Smooth muscle cell (in vitro differentiated cells): ENCODE measurements around the gene BDP1. TPM values are rescaled to one million over a fixed set of nuclear protein-coding genes. Genes with fewer than 3 reads are reported as not detected.

Experiments used
- DNase-seq: peaks from one replicate; lab custom pipeline; 2025; ENCODE audit not compliant: unreplicated experiment; lab: John Stamatoyannopoulos, UW
- H2AFZ ChIP-seq: fragments of 200-600 bp; sonication (generic); 2 replicates; pipeline ENCODE4 v1.6.0; 2016; ENCODE audit warnings: antibody characterized with exemption, low read depth, mild to moderate bottlenecking
- H3F3A ChIP-seq: fragments of 200-600 bp; sonication (generic); 2 replicates; pipeline ENCODE4 v1.6.0; 2017; ENCODE audit warnings: antibody characterized with exemption, low read depth
- H3K27ac ChIP-seq: fragments of 200-600 bp; sonication (generic); 2 replicates; pipeline ENCODE4 v1.5.1; 2016; ENCODE audit warnings: low read depth, mild to moderate bottlenecking
- H3K27me3 ChIP-seq: fragments of 200-600 bp; sonication (generic); 2 replicates; pipeline ENCODE4 v1.6.1; 2016; ENCODE audit warnings: low read depth, mild to moderate bottlenecking
- H3K36me3 ChIP-seq: fragments of 200-600 bp; sonication (generic); 2 replicates; pipeline ENCODE4 v1.5.1; 2016; ENCODE audit warnings: low read depth
- H3K4me1 ChIP-seq: fragments of 200-600 bp; sonication (generic); 2 replicates; pipeline ENCODE4 v1.5.1; 2016; ENCODE audit warnings: low read depth
- H3K4me2 ChIP-seq: fragments of 200-600 bp; sonication (generic); 2 replicates; pipeline ENCODE4 v1.6.0; 2016; ENCODE audit warnings: mild to moderate bottlenecking
- H3K4me3 ChIP-seq: fragments of 200-600 bp; sonication (generic); 2 replicates; pipeline ENCODE4 v1.5.1; 2016; ENCODE audit warnings: mild to moderate bottlenecking
- H3K79me2 ChIP-seq: fragments of 200-600 bp; sonication (generic); 2 replicates; pipeline ENCODE4 v1.6.0; 2016; ENCODE audit warnings: low read depth, mild to moderate bottlenecking
- H3K9ac ChIP-seq: fragments of 200-600 bp; sonication (generic); 2 replicates; pipeline ENCODE4 v1.6.0; 2016; ENCODE audit warnings: low read depth
- H3K9me3 ChIP-seq: fragments of 200-600 bp; sonication (generic); replicated peaks from 2 replicates; pipeline ENCODE4 v1.5.1; 2016; ENCODE audit warnings: low read depth
- H4K20me1 ChIP-seq: fragments of 200-600 bp; sonication (generic); 2 replicates; pipeline ENCODE4 v1.6.0; 2016; ENCODE audit warnings: low read depth
- CTCF ChIP-seq: fragments of 200-600 bp; sonication (generic); IDR thresholded peaks from 2 replicates; pipeline ENCODE4 v1.5.1; 2017; ENCODE audit warnings: borderline replicate concordance, mild to moderate bottlenecking, antibody characterized with exemption; ENCODE audit not compliant: insufficient read depth, poor library complexity, severe bottlenecking
- whole genome bisulfite sequencing: methylation state at CpG from one replicate; pipeline ENCODE4 v1.1.7; 2016; ENCODE audit warnings: low lambda C conversion rate; 5-methylcytosine and 5-hydroxymethylcytosine counted together
- polyA plus RNA-seq: library from polyadenylated mRNA; unstranded; fragments of >200 nt; fragmentation: Nextera tagmentation; extraction: Ambion mirVana; gene quantifications from 2 replicates; pipeline ENCODE4 v1.2.1, GENCODE V29; 2016
- total RNA-seq: library from RNA; depleted of rRNA; stranded (reverse); fragments of >200 nt; gene quantifications from 2 replicates; pipeline ENCODE4 v1.2.3, GENCODE V29; 2014

BDP1 gene
- total and polyA plus RNA-seq, 2 experiments from 2014 or later: 13.5 to 32.8 TPM

DNA sequence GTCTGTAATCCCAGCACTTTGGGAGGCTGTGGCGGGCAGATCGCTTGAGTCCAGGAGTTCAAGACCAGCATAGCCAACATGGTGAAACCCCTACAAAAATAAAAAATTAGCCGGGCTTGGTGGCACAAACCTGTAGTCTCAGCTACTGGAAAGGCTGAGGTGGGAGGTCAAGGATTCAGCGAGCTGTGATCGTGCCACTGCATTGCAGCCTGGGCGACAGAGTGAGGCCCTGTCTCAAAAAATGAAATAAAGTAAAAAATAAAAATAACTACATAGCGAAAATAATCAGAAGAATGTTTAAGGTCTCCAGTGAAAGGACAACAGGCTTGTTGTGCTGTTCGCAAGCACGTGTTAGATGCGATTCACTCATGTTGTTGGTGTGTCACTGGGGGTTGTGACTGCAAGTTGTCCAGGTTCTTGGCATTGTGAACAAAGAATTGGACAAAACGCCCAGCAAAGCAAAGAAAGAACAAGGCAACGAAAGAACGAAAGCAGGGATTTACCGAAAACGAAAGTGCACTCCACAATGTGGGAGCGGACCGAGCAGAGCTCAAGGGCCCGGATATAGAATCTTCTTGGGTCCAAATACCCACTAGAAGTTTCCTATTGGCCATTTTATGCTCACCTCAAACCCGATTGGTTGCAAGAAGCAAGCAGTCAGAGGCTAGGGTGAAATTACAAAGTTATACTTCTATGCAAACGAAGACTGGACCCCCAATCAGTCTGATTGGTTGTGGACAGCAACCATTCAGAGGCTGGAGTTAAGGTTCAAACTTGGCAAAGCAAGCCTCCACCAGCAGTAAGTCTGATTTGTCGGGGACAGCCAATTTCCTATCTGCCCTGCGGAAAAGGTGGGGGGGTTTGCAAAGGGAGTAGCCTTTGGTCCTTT, 130.8 kb downstream of the BDP1 start:
- H3K36me3 ChIP-seq: no peaks in the 10 kb centered on the region
- peak overlapping the region; percentile 41 for H3K9ac ChIP-seq
- peak overlapping the region; percentile 52 for H3K4me3 ChIP-seq
- no peaks in the 10 kb centered on the region for H4K20me1 ChIP-seq
- no peaks in the 10 kb centered on the region for H3K9me3 ChIP-seq
- TF ChIP-seq CTCF: no peak
- H3K27me3 ChIP-seq: no peaks in the 10 kb centered on the region
- H3K79me2 ChIP-seq: no peaks in the 10 kb centered on the region
- H3F3A ChIP-seq: no peaks in the 10 kb centered on the region
- peak overlapping the region; percentile 52 for H2AFZ ChIP-seq
- no peaks in the 10 kb centered on the region for H3K4me1 ChIP-seq
- DNase-seq: no peak
- 92% methylated on average over 22 of the region's 22 CpGs for WGBS
- H3K4me2 ChIP-seq: peak overlapping the region; percentile 79
- H3K27ac ChIP-seq: peak overlapping the region; percentile 2

DNA sequence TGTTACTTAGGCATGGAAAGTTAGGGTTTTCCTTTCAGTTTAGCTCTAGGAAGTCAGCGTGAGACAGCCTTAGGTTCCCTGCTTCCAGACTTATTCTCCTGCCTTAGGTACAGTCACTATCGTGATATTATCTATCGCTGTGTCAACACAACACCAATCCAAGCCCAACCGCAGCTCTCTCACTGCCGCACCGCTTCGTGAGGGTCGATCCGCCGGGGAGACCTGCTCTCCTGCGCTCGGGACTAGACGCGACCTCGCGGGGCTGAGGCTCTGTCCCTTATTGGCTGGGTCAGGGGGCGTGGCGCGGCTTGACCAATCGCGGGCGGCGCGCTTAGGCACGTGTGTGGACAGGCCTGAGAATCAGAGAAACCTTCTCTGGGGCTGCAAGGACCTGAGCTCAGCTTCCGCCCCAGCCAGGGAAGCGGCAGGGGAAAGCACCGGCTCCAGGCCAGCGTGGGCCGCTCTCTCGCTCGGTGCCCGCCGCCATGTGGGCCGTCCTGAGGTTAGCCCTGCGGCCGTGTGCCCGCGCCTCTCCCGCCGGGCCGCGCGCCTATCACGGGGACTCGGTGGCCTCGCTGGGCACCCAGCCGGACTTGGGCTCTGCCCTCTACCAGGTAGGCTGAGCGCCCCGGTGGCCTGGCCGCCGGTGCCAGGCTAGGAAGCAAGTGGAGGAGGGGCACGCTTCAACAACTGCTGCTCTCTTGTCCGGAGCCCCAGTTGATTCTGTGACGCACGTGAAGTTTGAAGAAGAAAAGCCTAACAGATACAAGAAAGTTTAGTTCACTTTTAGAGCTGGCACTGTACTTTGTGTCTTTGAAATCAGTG, 131.7 kb downstream of the BDP1 start, which contains the start of gene MCCC2:
Gene MCCC2 (plus strand): TSS at position 400 of the 825 bp plus-strand sequence. CDS start 86 bp downstream, at position 486.
- Histone ChIP-seq H3K27ac (peak within 1 kb of the TSS; percentile 42), H3K4me3 (peak within 1 kb of the TSS; percentile 52), H3K79me2 (no peaks in the 10 kb centered on the region), H3K4me2 (peak within 1 kb of the TSS; percentile 79), H4K20me1 (no peaks in the 10 kb centered on the region), H3K27me3 (no peaks in the 10 kb centered on the region), H3K9ac (peak within 1 kb of the TSS; percentile 48), H3K4me1 (no peaks in the 10 kb centered on the region), H2AFZ (peak within 1 kb of the TSS; percentile 52), H3K9me3 (no peaks in the 10 kb centered on the region), H3F3A (no peaks in the 10 kb centered on the region), H3K36me3 (no peaks in the 10 kb centered on the region)
- 59% methylated on average over 42 of the region's 56 CpGs for WGBS
- no peak for TF ChIP-seq CTCF
- DNase-seq: peak; percentile 47

DNA sequence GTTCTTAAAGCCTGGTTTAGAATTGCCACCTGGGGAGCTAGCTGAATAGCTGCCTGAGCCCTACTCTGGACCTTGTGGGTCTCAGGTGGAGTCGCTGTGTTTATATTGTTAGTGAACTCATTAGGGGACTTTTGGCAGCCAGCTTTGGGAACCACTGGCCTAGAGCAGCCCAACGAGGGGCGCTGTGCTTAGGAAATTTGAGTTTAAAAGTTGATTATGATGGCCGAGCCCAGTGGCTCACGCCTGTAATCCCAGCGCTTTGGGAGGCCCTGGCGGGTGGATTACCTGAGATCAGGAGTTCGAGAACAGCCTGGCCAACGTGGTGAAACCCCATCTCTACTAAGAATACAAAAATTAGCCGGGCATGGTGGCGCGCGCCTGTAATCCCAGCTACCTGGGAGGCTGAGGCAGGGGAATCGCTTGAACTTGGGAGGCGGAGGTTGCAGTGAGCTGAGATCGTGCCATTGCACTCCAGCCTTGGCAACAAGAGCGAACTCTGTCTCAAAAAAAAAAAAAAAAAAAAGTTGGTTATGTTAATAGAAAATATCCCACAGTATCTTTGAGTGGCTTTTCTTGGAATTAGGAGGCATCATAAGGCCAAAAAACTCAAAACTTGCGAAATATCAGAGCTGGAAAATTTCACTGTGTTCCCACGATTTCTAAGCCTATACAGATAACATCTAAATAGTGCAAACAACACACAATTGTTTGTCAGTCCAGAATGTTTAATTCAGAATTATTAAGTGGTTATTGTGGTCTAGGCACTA, 132.5 kb downstream of the BDP1 start:
- WGBS: 90% methylated on average over 19 of the region's 19 CpGs
- H3K27ac ChIP-seq: peak overlapping the region; percentile 42

More for the DNA sequence above, 132.5 kb downstream of the BDP1 start:
- no peak for DNase-seq
- Histone ChIP-seq H3K79me2 (no peaks in the 10 kb centered on the region), H3K27me3 (no peaks in the 10 kb centered on the region), H3K4me1 (no peaks in the 10 kb centered on the region), H3K9ac (peak overlapping the region; percentile 48), H4K20me1 (no peaks in the 10 kb centered on the region), H3K9me3 (no peaks in the 10 kb centered on the region), H3K36me3 (no peaks in the 10 kb centered on the region), H3F3A (no peaks in the 10 kb centered on the region), H2AFZ (no peak overlapping the region), H3K4me3 (peak overlapping the region; percentile 52), H3K4me2 (peak overlapping the region; percentile 79)
- no peak for TF ChIP-seq CTCF
